Renal cortex interstitium (tissue), 11 donors: Measurements from ENCODE around the gene MYO5A. TPM values are rescaled to one million over a fixed set of nuclear protein-coding genes. Genes with fewer than 3 reads are reported as not detected.

Source experiments
- DNase-seq, 11 donors: peaks; one replicate each; pipeline ENCODE4 v3.0.0-alpha.2; 2013; ENCODE audit warnings: low read depth in 9 of 11, low spot score in 4 of 11; ENCODE audit errors: extremely low read depth in 1 of 11
- polyA plus RNA-seq, 3 donors: library from polyadenylated mRNA; unstranded; fragments of 120-200 nt; gene quantifications; one replicate each; pipeline ENCODE4 v1.2.1, GENCODE V29; 2013; ENCODE audit not compliant: insufficient read length in 3 of 3

MYO5A gene
- polyA plus RNA-seq, 3 donors, result 7.4 to 9.7 (median 9.6) TPM

GRCh38 chr15:52258461-52258860 is 270.2 kb downstream of the MYO5A start:
- DNase-seq, result no peak

GRCh38 chr15:52257734-52258062 is 271.0 kb downstream of the MYO5A start:
- DNase-seq, result no peak

Other genes with a start within 250 kb of the MYO5A start
- 10 to 100 TPM; 19.6 to 30.5 (median 22.1) TPM for gene MYO5C, start 233.1 kb downstream of the MYO5A start, polyA plus RNA-seq
- 100 to 1,000 TPM; 123 to 146 (median 137) TPM for gene ARPP19, start 40.1 kb upstream of the MYO5A start, polyA plus RNA-seq
- 10 to 100 TPM; 37.7 to 53.6 (median 43.6) TPM for gene ATOSA, start 150.5 kb upstream of the MYO5A start, polyA plus RNA-seq